CD4-positive, alpha-beta T cell treated with Interferon alpha-2 for 1 hour (primary cell): ENCODE results near the gene HOXB7.

Source experiments
- DNase-seq, 2 donors: peaks; one replicate each; pipeline ENCODE4 v3.0.0-alpha.2; 2020 to 2022

Gene HOXB7

GRCh38 chr17:48577946-48578615 lies 32.7 kb downstream of the HOXB7 start, which contains the start of gene HOXB4:
TSS of gene HOXB4 (minus strand) at chr17:48578350. CDS start at chr17:48578319, 31 bp downstream.
- peak; percentile 47 to 78 for DNase-seq

GRCh38 chr17:48577330-48577945 lies 33.4 kb downstream of the HOXB7 start:
- no peak for DNase-seq

GRCh38 chr17:48576479-48577309 lies 34.1 kb downstream of the HOXB7 start:
- no peak for DNase-seq

- no peak for DNase-seq
These were observed 34.9 kb downstream of the HOXB7 start for GRCh38 chr17:48575673-48576478.

DNA sequence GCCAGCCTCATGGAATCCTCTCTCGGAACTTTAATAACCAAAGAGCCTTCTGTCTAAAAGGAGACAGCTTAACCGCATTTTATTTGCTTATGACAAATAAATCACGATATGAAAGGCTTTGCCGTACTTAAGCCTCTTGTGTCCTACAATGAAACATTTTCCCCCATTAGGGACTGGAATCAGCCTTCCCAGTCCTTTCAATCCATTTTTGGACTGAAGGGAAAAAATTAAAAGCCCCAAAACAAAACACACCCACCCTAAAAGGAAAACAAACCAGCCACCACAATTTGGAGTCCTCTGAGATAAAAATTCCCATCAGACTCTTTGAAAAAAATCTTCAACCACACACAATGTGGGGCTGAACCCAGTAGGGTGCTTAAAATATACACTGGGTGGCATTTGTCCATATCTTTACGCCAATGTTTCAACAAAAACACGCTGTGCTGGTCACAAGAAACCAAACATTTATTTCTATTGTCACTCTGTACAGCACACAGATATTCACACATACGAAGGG lies 35.7 kb downstream of the HOXB7 start:
- no peak for DNase-seq

DNA sequence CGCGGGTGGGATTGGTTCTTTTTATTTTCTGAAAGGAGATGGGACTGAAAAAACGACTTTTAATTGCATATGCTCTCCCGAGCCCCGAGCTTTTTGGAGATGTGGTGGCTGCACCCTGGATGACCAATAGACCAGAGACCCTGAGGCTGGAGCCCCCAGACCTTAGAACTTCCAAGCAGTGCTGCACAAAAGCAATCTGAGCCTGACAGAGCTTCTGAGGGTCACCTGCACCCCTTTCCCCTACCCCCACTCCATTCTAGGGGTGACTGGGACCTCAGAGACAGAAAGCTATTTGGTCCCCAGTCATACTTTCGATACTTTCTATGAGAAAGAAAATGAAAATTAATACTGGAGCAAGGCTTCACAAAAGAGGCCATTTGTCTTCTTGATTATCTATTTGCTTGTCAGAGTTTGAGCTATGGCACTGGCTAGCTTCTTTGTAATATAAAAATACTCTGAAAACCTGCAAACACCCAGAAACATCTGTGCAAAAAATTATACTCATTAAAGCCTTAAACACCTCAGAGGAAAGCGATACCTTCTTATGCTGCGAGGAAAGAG lies 36.2 kb downstream of the HOXB7 start:
- no peak for DNase-seq

DNA sequence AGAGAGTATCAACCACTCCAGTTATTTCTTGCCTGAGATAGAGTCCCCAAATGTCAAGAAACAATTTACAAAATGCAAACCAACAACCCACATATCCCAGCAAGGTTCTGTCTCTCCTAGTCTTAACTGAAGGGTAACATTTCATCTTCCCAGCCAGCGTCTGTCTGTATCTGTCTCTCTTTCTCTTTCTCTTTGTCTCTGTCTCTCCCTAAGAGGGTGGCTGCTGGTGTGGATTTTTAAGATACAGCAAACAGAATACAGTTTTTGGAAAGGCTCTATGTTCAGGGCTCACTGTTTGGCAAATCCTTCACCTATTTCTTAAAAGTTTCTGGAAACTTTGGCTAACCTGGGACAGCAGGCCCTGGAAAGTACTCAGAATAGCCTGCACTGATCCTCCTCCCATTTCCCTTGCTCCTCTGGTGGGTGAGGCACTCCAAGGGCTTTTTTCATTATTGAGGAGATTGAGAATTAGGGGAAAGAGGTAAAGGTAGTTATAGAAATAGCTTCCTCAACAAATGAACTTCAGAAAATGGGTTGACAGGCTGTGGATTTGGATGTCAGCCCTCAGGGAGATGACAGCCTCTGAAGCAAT lies 38.9 kb downstream of the HOXB7 start:
- no peak for DNase-seq

DNA sequence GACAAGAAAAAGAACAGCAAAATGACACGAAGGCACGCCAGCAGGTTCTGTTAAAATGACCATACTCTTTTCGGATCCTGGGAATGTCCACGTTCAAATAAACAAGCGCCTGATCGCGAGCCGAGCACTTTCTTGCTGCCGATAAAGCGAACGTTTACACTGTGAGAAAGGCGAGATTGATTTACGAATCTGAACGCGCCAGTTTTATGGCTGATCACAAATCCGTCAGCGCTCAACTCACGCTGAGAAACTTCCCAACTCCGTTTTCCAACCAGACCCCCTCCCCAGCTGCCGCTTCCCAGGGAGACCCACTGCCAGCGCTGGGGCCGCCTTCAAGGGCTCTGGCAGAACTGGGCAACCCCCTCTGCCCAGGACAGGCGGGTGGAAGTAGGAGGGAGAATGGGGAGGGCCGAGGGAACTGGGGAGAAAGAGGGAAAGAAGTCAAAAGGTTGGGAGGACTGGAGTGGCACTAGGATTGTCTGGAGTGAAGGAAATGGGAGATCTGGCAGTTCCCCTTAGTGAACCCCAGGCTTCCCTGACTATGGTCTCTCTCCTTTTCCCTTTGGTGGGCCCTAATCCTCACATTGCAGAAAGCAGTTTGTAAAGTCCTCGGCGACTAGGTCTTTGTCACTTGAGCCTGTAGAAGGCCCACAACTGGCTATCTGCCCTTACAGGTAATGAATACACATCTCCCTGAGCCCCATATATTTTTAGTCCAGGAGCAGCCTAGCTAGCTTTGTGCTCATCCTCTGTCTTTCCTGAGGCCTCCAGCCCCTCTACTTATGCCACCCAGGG lies 39.6 kb downstream of the HOXB7 start:
- no peak for DNase-seq

DNA sequence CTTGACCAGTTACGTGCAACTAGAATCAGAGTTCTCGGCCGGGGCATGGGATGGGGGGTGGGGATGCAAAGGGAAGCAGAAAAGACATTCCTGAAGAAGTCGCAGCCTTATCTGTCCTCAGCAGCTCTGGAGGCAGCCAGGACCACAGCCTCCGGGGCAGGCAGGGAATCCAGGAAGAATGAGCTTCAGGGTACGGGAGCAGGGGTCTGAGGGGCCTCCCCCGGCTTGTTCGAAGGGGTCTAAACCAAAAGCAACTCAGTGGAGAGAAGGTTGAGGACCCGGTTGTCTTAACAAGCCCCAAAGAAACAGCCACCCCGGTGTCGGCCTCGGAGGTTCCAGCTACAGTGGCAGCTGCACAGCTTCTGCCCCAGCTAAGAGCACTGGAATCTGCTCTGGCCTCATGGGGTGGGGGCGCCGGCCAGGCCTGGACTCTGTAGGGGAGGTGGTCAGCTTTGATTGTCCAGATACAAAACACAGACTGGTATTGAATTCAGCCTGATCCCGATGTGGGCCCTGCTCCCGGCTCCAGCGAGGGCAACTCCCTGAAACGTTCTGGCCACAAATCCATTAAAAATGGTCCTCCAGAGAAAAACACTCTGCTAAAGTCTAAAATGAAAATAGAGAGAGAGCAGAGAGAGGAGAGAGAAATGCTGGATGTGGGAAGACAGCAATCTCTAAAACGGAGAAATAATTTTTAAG lies 40.3 kb downstream of the HOXB7 start:
- no peak for DNase-seq

GRCh38 chr17:48569674-48570324 lies 41.0 kb downstream of the HOXB7 start:
- no peak for DNase-seq

DNA sequence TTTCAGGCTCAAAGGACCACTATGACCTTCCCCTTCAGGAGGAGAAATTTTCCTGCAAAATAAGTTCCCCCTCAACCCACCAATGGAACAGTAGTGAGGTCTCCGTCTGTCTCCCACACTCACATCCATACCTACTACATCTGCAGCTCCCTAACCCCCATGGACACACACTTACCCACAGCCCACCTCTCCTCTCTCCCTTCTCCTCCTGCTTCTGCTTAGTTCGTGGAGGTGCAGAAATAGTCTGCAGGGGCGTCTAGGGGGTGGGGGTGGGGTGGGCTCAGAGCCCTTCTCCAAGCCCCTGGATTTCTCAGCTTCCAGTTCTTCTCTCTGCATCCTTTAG lies 41.6 kb downstream of the HOXB7 start:
- no peak for DNase-seq

- no peak for DNase-seq
These were observed 42.1 kb downstream of the HOXB7 start for GRCh38 chr17:48568499-48569239.

GRCh38 chr17:48567646-48568354 lies 43.0 kb downstream of the HOXB7 start:
- no peak for DNase-seq

DNA sequence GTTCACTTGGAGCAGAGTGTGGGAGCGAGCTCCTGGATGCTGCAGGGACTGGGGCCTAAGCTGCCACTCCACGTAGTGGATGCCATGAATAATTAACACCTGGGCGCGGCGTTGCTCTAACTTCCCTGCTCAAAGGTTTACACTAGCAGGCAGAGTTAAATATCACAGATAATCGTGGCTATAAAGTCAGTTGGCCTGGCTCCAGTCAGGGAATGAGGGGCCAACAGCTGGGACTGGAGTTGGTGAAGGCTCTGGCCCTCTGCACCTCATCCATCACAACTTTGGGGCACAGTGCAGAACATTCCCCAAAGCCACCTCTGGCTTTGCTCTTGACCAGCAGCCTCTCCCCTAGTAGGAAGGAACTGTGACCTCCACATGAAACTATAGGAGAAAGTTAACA lies 43.6 kb downstream of the HOXB7 start:
- no peak for DNase-seq

DNA sequence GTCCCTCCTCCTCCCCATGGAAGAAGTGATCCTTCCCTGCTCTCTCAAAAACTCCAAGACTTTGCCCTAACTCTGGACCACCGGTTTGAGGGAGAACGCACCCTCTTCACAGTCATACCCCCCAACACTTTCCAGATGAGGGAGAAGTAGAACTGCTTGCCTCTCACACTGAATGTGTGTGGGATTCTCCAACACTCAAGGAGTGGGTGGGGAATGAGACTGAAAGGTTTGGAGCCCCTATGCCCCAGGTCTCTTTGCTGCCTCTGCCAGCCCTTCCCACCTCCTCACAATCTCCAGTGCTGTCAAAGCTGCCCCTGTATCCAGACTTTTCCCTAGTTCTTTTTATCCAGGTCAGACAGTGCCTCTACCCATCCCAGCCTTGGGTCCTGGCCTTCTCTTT lies 44.1 kb downstream of the HOXB7 start:
- DNase-seq, result no peak

DNA sequence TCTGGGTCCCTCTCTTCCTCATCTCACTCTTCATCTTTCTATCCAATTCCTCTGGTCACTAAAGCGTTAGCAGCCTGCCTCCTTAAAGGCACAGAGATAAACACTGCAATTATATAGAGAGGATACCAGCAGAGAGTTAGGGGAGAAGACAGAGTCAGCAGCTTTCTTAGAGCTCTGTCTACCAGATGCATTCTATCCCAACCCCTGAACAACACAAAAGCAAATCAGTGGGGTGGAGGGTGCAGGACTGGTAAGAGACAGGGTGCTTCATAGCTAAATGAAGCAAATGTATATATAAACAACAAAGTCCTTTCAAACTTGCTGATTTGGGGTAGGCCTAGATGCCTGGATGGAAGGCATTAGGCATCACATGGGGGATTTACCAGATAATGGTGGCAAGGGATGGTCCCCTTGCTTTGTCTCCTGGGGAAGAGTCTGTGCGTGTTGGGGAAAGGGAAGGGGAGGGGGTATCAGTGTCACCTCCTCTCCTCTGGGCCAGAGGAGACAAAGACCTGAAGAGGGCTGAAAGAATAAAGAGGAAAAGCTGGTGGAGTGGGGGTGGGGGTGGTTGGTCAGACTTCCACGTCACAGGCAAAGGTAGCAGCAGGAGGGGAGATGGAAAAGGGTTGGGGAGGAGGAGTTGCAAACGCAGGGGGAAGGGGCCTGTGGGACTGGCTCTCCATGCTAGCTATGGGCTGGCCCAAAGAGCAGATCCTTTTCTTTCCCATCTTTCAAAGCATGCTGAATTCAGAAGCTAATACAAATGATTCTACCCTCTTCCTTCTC lies 44.7 kb downstream of the HOXB7 start:
- DNase-seq, result no peak

GRCh38 chr17:48565022-48565554 lies 45.7 kb downstream of the HOXB7 start:
- no peak for DNase-seq
